MG63 (cell line): ENCODE results near the gene ACYP2. TPM values are rescaled to one million over a fixed set of nuclear protein-coding genes. Genes with fewer than 3 reads are reported as not detected.
"Not testable (repeated sequence)": the region's sequence is repeated elsewhere in the genome, so short reads cannot be mapped to it uniquely, and the experiment has no call there.

Experiments used
- DNase-seq: peaks from one replicate; pipeline ENCODE4 v3.0.0-alpha.2; 2020
- H3K27me3 ChIP-seq: fragments of 250-450 bp; sonication (Bioruptor Pico); 2 replicates; pipeline ENCODE4 v1.5.1; 2020; ENCODE audit warnings: mild to moderate bottlenecking, moderate library complexity
- H3K36me3 ChIP-seq: fragments of 250-450 bp; sonication (Bioruptor Pico); 2 replicates; pipeline ENCODE4 v1.5.1; 2020; ENCODE audit warnings: mild to moderate bottlenecking, moderate library complexity
- H3K4me3 ChIP-seq: fragments of 250-450 bp; sonication (Bioruptor Pico); 2 replicates; pipeline ENCODE4 v1.5.1; 2020; ENCODE audit warnings: mild to moderate bottlenecking, moderate library complexity
- H3K9me3 ChIP-seq: fragments of 250-450 bp; sonication (Bioruptor Pico); 2 replicates; pipeline ENCODE4 v1.5.1; 2020; ENCODE audit warnings: mild to moderate bottlenecking, moderate library complexity
- total RNA-seq: library from RNA; depleted of rRNA; stranded (reverse); fragments of >200 nt; shearing (Covaris generic); gene quantifications from 2 replicates; pipeline ENCODE4 v1.2.3, GENCODE V29; 2014; ENCODE audit warnings: low replicate concordance

The ACYP2 gene
- total RNA-seq, 1 experiment from 2014 or later = 6.9 TPM

DNA sequence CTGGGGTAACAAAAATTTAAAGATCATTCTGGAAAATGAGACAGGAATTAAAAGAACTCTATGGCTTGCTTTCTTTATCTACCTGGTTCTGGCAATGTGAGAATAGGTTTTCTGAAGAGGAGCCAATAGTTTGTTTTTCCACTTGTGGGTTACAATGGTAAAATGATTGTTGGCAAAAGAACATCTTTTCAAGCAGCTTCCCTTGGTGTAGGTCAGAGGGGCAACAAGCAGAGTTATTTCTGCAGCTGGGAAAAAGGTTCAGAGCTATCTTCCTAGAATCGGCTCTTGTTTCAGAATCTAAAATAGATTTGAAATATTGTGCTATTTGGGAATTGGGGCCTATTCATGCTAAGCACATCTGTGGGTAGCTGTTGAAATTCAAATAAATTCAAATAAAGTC lies 152.2 kb downstream of the ACYP2 start:
- no peak for DNase-seq
- H3K36me3 ChIP-seq = no peaks in the 10 kb centered on the region
- no peak overlapping the region for H3K4me3 ChIP-seq
- no peaks in the 10 kb centered on the region for H3K27me3 ChIP-seq
- no peaks in the 10 kb centered on the region for H3K9me3 ChIP-seq

DNA sequence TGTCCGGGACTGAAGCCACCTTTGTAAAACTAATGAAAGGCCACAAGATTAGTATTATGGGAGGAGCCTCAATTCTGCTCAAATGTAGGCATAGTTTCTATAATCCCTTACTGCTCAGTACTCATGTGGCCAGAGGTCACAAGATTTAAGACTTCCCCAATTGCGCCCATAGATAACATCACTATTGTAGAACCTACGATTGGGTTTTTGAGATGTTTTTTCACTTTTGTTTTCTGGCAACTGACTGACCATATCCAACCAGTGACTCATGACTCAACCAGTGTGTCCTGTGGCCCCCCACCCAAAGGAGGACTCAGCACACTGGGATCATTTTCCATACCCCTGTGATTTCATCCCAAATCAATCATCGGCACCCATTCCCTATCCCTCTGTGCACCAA lies 155.8 kb downstream of the ACYP2 start:
- no peaks in the 10 kb centered on the region for H3K36me3 ChIP-seq
- no peaks in the 10 kb centered on the region for H3K27me3 ChIP-seq
- no peaks in the 10 kb centered on the region for H3K9me3 ChIP-seq
- DNase-seq = no peak
- no peak overlapping the region for H3K4me3 ChIP-seq

GRCh38 chr2:54271843-54272627 lies 156.6 kb downstream of the ACYP2 start:
- DNase-seq = no peak
- H3K9me3 ChIP-seq = no peaks in the 10 kb centered on the region
- H3K27me3 ChIP-seq = no peaks in the 10 kb centered on the region
- no peaks in the 10 kb centered on the region for H3K36me3 ChIP-seq
- H3K4me3 ChIP-seq = no peak overlapping the region

DNA sequence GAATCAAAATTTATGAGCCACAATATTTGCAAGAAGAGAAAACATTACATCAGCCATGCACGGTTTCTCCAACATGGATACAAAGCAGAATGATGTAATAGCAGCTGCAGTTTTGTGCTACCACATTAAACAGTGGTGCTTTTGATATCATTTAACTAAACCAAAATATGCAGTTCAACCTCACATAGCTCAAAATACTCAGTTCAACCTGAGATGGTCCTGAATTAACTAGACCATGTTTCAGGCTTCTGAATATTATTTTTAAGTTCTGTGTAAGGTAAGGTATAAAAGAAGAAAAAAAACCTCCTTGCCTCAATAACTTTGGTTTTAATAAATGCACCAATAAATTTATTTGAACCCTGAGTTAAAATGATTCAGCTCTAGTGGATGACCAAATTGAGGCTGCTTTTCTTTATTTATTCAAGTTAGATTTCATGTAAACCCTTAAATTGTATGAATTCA lies 159.4 kb downstream of the ACYP2 start:
- H3K4me3 ChIP-seq = no peak overlapping the region
- no peak for DNase-seq
- H3K9me3 ChIP-seq = no peaks in the 10 kb centered on the region
- no peaks in the 10 kb centered on the region for H3K27me3 ChIP-seq
- no peaks in the 10 kb centered on the region for H3K36me3 ChIP-seq

GRCh38 chr2:54275541-54275940 lies 160.1 kb downstream of the ACYP2 start:
- H3K9me3 ChIP-seq = no peaks in the 10 kb centered on the region
- no peak for DNase-seq
- no peaks in the 10 kb centered on the region for H3K27me3 ChIP-seq
- H3K36me3 ChIP-seq = no peaks in the 10 kb centered on the region
- H3K4me3 ChIP-seq = no peak overlapping the region

DNA sequence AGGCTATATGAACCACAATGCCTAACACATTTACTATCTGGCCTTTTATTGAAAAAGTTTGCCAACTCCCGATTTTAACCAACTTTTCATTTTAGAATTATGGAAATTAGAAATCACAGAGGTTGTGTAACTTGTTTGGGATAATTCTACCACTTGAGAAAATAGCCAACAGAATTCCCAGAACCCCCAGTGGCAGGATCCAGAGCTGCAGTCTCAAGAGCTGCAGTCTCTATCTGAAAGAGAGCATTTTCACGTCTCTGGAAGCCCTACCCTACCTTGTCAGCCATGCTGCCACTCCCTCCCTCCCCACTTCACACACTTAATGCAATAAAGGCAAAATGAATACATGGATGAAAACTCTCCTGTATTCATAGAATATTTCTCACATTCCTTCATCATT lies 164.0 kb downstream of the ACYP2 start:
- Histone ChIP-seq H3K36me3 (no peaks in the 10 kb centered on the region), H3K4me3 (no peak overlapping the region), H3K9me3 (no peaks in the 10 kb centered on the region), H3K27me3 (no peaks in the 10 kb centered on the region)
- DNase-seq = no peak

- Histone ChIP-seq H3K9me3 (no peaks in the 10 kb centered on the region), H3K4me3 (no peak overlapping the region), H3K36me3 (no peaks in the 10 kb centered on the region), H3K27me3 (no peaks in the 10 kb centered on the region)
- DNase-seq = no peak
Measured at GRCh38 chr2:54284826-54285225, 169.4 kb downstream of the ACYP2 start.

- Histone ChIP-seq H3K9me3 (no peaks in the 10 kb centered on the region), H3K36me3 (no peaks in the 10 kb centered on the region), H3K4me3 (no peak overlapping the region), H3K27me3 (no peaks in the 10 kb centered on the region)
- no peak for DNase-seq
Measured at GRCh38 chr2:54285451-54285850, 170.0 kb downstream of the ACYP2 start.

GRCh38 chr2:54287532-54287931 lies 172.1 kb downstream of the ACYP2 start:
- Histone ChIP-seq H3K36me3 (no peaks in the 10 kb centered on the region), H3K9me3 (no peaks in the 10 kb centered on the region), H3K27me3 (no peaks in the 10 kb centered on the region), H3K4me3 (no peak overlapping the region)
- no peak for DNase-seq

GRCh38 chr2:54289917-54290316 lies 174.5 kb downstream of the ACYP2 start:
- no peaks in the 10 kb centered on the region for H3K9me3 ChIP-seq
- no peaks in the 10 kb centered on the region for H3K27me3 ChIP-seq
- no peak overlapping the region for H3K4me3 ChIP-seq
- DNase-seq = no peak
- H3K36me3 ChIP-seq = no peaks in the 10 kb centered on the region

DNA sequence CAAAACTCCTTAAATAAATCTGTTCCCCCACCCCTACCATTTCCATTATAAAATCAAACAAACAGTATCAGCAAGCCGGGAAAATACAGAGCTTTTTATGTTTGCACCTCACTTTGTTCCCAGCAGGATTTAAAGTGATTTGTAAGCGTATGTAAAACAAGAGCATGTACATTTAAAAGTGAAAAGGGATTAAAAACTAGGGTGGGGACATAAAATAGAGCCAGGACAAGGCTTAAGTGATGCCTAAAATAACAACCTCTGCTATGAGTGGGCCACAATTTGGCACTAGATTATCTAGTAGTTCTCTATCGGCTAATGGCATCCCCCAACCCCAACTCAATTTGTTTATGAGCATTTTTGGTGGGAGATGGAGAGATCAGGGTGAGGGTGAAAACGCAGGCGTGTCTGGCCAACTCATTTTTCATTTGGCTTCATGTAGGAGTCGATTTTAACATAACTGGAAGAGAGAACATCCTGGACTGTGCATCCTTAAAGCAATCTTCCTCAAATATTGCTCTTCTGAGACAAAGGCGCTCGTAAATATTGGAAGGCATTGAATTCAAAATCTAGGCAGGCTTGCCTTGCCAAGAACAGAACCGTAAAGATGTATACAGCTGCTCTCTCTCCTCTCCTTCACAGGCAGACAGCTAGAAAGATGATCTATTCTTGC lies 175.1 kb downstream of the ACYP2 start:
- DNase-seq = no peak
- Histone ChIP-seq H3K27me3 (no peaks in the 10 kb centered on the region), H3K36me3 (no peaks in the 10 kb centered on the region), H3K4me3 (no peak overlapping the region), H3K9me3 (no peaks in the 10 kb centered on the region)

DNA sequence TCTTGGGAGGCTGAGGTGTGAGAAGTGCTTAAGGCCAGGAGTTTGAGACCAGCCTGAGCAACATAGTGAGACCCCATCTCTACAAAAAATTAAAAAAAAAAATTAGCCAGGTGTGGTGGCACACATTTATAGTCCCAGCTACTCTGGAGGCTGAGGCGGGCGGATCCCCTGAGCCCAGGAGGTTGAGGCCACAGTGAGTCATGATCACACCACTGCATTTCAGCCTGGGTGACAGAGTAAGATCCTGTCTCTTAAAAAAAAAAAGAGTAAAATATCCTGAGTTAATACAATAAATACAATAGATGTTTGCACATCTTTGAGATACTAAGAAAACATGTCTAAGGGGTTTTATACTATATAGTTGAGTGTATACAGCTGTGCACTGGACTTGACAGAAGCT lies 179.2 kb downstream of the ACYP2 start:
- not testable (repeated sequence) for H3K27me3 ChIP-seq, H3K36me3 ChIP-seq, H3K9me3 ChIP-seq, H3K4me3 ChIP-seq, DNase-seq

GRCh38 chr2:54295911-54296310 lies 180.5 kb downstream of the ACYP2 start:
- Histone ChIP-seq H3K9me3 (no peaks in the 10 kb centered on the region), H3K27me3 (no peaks in the 10 kb centered on the region)
- DNase-seq = no peak

GRCh38 chr2:54298514-54298913 lies 183.1 kb downstream of the ACYP2 start:
- H3K4me3 ChIP-seq = no peak overlapping the region
- H3K36me3 ChIP-seq = no peaks in the 10 kb centered on the region
- no peaks in the 10 kb centered on the region for H3K9me3 ChIP-seq
- no peaks in the 10 kb centered on the region for H3K27me3 ChIP-seq
- DNase-seq = no peak

More at GRCh38 chr2:54295911-54296310, 180.5 kb downstream of the ACYP2 start:
- Histone ChIP-seq H3K36me3 (no peaks in the 10 kb centered on the region), H3K4me3 (no peak overlapping the region)

DNA sequence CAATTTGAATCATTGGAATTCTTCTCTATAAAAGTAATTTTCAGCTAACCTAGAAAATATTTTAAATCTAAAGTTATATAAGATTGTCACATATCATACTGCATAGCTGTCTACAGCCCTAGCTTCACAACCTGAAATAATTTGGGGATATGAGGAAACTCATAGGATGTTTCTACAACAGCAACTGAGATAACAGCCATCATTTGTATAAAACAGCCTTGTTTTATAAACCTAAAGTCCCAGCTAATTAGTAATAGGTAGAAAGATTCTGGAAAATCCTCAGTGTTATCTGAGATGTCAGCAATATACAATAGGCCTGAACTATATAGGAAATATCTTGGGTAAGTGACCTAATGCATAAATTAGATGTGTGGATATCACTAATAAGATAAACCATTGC lies 188.2 kb downstream of the ACYP2 start:
- DNase-seq = no peak
- no peaks in the 10 kb centered on the region for H3K27me3 ChIP-seq
- no peaks in the 10 kb centered on the region for H3K9me3 ChIP-seq
- no peaks in the 10 kb centered on the region for H3K36me3 ChIP-seq
- H3K4me3 ChIP-seq = no peak overlapping the region

DNA sequence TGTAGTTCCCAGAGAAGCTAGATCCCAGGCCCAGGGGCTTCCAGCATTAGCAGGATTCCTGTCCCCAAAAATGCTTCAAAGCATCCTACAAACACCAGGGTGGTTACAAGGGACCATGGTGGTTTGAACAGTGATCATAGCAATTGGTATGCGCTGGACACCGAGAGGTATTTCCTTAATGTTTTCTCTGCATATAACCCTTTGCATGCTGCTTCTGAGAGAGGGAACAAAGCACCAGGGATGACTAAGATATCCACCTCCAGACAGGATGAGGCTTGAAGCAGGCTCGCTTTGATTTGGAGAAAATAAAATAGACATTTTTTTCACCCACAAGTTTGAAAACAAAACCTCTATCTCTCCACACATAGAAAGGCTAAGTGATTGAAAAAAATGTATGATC lies 191.1 kb downstream of the ACYP2 start:
- no peaks in the 10 kb centered on the region for H3K9me3 ChIP-seq
- DNase-seq = no peak
- H3K27me3 ChIP-seq = no peaks in the 10 kb centered on the region
- H3K4me3 ChIP-seq = no peak overlapping the region
- H3K36me3 ChIP-seq = no peaks in the 10 kb centered on the region

GRCh38 chr2:54308186-54308585 lies 192.8 kb downstream of the ACYP2 start:
- Histone ChIP-seq H3K4me3 (no peak overlapping the region), H3K27me3 (no peaks in the 10 kb centered on the region), H3K9me3 (no peaks in the 10 kb centered on the region), H3K36me3 (no peaks in the 10 kb centered on the region)
- DNase-seq = no peak

DNA sequence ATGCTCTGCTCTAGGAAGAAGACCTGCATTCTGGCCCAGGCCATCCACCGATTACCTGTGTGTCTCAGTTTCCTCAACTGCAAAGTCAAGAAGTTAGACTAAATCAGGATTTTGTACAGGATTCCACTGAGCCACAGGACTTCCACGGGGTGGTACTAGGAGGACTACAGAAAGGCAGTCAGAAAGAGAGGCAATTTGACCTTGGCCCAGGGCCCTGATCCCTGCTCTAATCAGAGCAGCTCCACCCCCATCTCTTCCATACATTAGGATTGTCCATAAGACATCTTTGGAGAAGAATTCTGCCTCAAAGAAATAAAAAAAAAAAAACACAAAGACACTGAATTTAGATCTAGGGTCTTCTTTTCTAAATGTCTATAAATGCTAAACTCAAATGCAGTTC lies 193.4 kb downstream of the ACYP2 start:
- Histone ChIP-seq H3K4me3 (no peak overlapping the region), H3K36me3 (no peaks in the 10 kb centered on the region), H3K9me3 (no peaks in the 10 kb centered on the region), H3K27me3 (no peaks in the 10 kb centered on the region)
- DNase-seq = no peak
